ENCODE results near the gene SLC26A2. TPM values are rescaled to one million over a fixed set of nuclear protein-coding genes. Genes with fewer than 3 reads are reported as not detected.

SLC26A2 gene
- total and polyA plus RNA-seq, 2 donors (not counting 1 experiment from before 2014, with no cell fraction given) = 2.1 to 13.2 TPM

- Histone ChIP-seq H3K9ac (ENCODE audit: low read length) (peak overlapping the region; percentile 80), H3K4me3 (ENCODE audit: control extremely low read depth in 1 of 5, extremely low read depth in 1 of 5, insufficient read depth in 1 of 5, low read depth in 2 of 5, low read length in 4 of 5) (peak overlapping the region; percentile 48 to 90 (median 83)), H3K9me3 (ENCODE audit: control extremely low read depth in 1 of 3, control insufficient read depth in 2 of 3, insufficient read depth in 1 of 3, low read length in 2 of 3) (no peaks in the 10 kb centered on the region), H3K79me2 (ENCODE audit: control insufficient read depth, insufficient read depth, low read length) (peaks cover 44% of the 10 kb centered on the region), H2AFZ (ENCODE audit: insufficient read depth, low read depth, low read length, poor library complexity, severe bottlenecking) (peak overlapping the region; percentile 93), H4K20me1 (ENCODE audit: control insufficient read depth, insufficient read depth, low read length, poor library complexity, severe bottlenecking) (peaks cover 17% of the 10 kb centered on the region), H3K27me3 (replicated peaks in 1 of 4; ENCODE audit: control extremely low read depth in 1 of 4, control insufficient read depth in 3 of 4, insufficient read depth in 4 of 4, low read length in 3 of 4) (no peaks in the 10 kb centered on the region), H3K27ac (ENCODE audit: low read length in 2 of 2) (peak overlapping the region; percentile 83 to 87), H3K4me1 (ENCODE audit: control insufficient read depth in 2 of 2, insufficient read depth in 2 of 2, low read length in 2 of 2) (peaks cover 21 to 23% of the 10 kb centered on the region in 2 donors), H3K4me2 (replicated peaks; ENCODE audit: low read depth, low read length, poor library complexity, severe bottlenecking) (peak overlapping the region; percentile 88), H3K36me3 (replicated peaks in 1 of 2; ENCODE audit: control extremely low read depth in 1 of 2, control insufficient read depth in 1 of 2, extremely low read depth in 1 of 2, insufficient read depth in 2 of 2, low read length in 1 of 2) (peaks cover 3 to 12% of the 10 kb centered on the region in 2 experiments)
- intact Hi-C loops (cut with micrococcal nuclease) = loop anchor here (1.0 to 2.0 kb wide), 4 partner anchors 11 to 450 kb away; partner anchors contain the start of genes CSNK1A1, PPARGC1B and SLC26A2
- no peak for DNase-seq
- Mint-ChIP-seq H3K4me1 (peaks cover 37% of the 10 kb centered on the region), H3K4me3 (peak overlapping the region; percentile 89), H3K27ac (peak overlapping the region; percentile 95), H3K27me3 (no peaks in the 10 kb centered on the region), H3K9me3 (ENCODE audit: insufficient read depth) (no peaks in the 10 kb centered on the region)
- under 1% methylated on average over 42 of the region's 44 CpGs for WGBS (ENCODE audit: insufficient coverage)
- ATAC-seq (ENCODE audit: low read depth) = no peak
- POLR2A ChIA-PET = interaction anchor here (1.3 to 1.7 kb wide), 3 partner anchors 10 to 41 kb away, joined by 3 to 9 read pairs (median 4); partner anchors contain the start of gene SLC26A2
- CTCF ChIA-PET = interaction anchor here (0.9 to 2.6 kb wide), 6 partner anchors 10 to 364 kb away, joined by 3 to 12 read pairs (median 4); no protein-coding TSS in a partner anchor
- TF ChIP-seq CTCF (IDR thresholded peaks at IDR 0.05) = no peak
- TF ChIP-seq EZH2 (IDR thresholded peaks at IDR 0.05; ENCODE audit: borderline replicate concordance, insufficient read depth, low read depth, low read length, poor library complexity, severe bottlenecking) = no peak
These were observed 40.6 kb downstream of the SLC26A2 start for GRCh38 chr5:150000990-150001659.

All from B cell (primary cell).